Ovary (tissue), 3 donors: Measurements from ENCODE around the gene HACD2.

Experiments
- CTCF ChIP-seq, 3 donors: fragments of 450-650 bp in 2 of 3; fragments of 200-600 bp in 1 of 3; IDR thresholded peaks; one replicate each; pipeline versions ENCODE4 v1.5.1 to v1.8.0; 2016 to 2022; ENCODE audit warnings: antibody characterized with exemption in 3 of 3, mild to moderate bottlenecking in 1 of 3
- POLR2A ChIP-seq: fragments of 450-650 bp; IDR thresholded peaks from one replicate; pipeline ENCODE4 v1.6.1; 2017; ENCODE audit warnings: antibody characterized with exemption, mild to moderate bottlenecking, moderate library complexity
- donor health status: DM: no; HTN: no; CAD: no.

GRCh38 chr3:123629747-123630047 lies 44.8 kb upstream of the HACD2 start:
- TF ChIP-seq POLR2A (no peak), CTCF (IDR thresholded peaks at IDR 0.05) (no peak)
